AG04450 (cell line): ENCODE data around the gene OR7G2. TPM values are rescaled to one million over a fixed set of nuclear protein-coding genes. Genes with fewer than 3 reads are reported as not detected.

Source experiments
- polyA plus RNA-seq: library from polyadenylated mRNA; depleted of rRNA; stranded (reverse); fragments of >200 nt; gene quantifications from 2 replicates; pipeline ENCODE4 v1.2.3, GENCODE V29; 2011; rRNA removed
- small RNA-seq: library from RNA; depleted of rRNA; stranded (forward); fragments of <200 nt; gene quantifications from one replicate; pipeline ENCODE3, GENCODE V24; 2012; ENCODE audit warnings: low read depth; ENCODE audit not compliant: insufficient read length

The OR7G2 gene
- polyA plus RNA-seq, 1 experiment = not detected

Small RNA genes lying within 50 kb of the gene (small RNA-seq; reads per million reads assigned to genes)
- not detected for gene OR1M4P

Other genes with a start within 250 kb of the OR7G2 start
- gene MUC16, start 97.1 kb downstream of the OR7G2 start, polyA plus RNA-seq = not detected in 2 replicates
- not detected in 2 replicates for gene OR1M1, start 20.4 kb downstream of the OR7G2 start, polyA plus RNA-seq
- gene OR7G1, start 8.3 kb upstream of the OR7G2 start, polyA plus RNA-seq = not detected in 2 replicates
- not detected in 2 replicates for gene OR7G3, start 19.5 kb upstream of the OR7G2 start, polyA plus RNA-seq
- gene ZNF317, start 32.9 kb upstream of the OR7G2 start, polyA plus RNA-seq = 19.6 and 21.3 TPM in 2 replicates
- gene OR7D2, start 71.5 kb upstream of the OR7G2 start, polyA plus RNA-seq = not detected in 2 replicates
- gene OR7D4, start 112.1 kb upstream of the OR7G2 start, polyA plus RNA-seq = not detected in 2 replicates
- not detected in 2 replicates for gene OR7E24, start 143.5 kb upstream of the OR7G2 start, polyA plus RNA-seq
- 3.2 and 3.3 TPM in 2 replicates for gene ZNF699, start 202.4 kb upstream of the OR7G2 start, polyA plus RNA-seq
- 20.9 and 27.8 TPM in 2 replicates for gene ZNF559, start 216.7 kb upstream of the OR7G2 start, polyA plus RNA-seq